NB4 (cell line): ENCODE data around the gene KIAA1671.

Experiments
- CTCF ChIP-seq: IDR thresholded peaks from one replicate; pipeline ENCODE4 v1.5.1; 2012; ENCODE audit warnings: low read depth, low read length
- POLR2A ChIP-seq: IDR thresholded peaks from 2 replicates; pipeline ENCODE4 v1.6.1; 2011; ENCODE audit warnings: mild to moderate bottlenecking; ENCODE audit not compliant: insufficient read length; ENCODE audit errors: extremely low read depth

GRCh38 chr22:25082096-25082495, 129.6 kb downstream of the KIAA1671 start:
- TF ChIP-seq CTCF (no peak), POLR2A (no peak)
